B cell (primary cell): ENCODE results near the gene SAPCD2. TPM values are rescaled to one million over a fixed set of nuclear protein-coding genes. Genes with fewer than 3 reads are reported as not detected.

Experiments used
- ATAC-seq: fragments of 200-7000 bp; cut with Tn5 transposase; one replicate; pipeline ENCODE4 v1.10.0; 2021; ENCODE audit warnings: low read depth, mild to moderate bottlenecking, moderate number of reproducible peaks, moderate library complexity
- CTCF ChIA-PET: fragments of 350-600 bp; sonication (Branson Sonifier 250); formaldehyde crosslinking; loops from one replicate; lab custom pipeline; 2021; ENCODE audit warnings: antibody characterized with exemption, inconsistent platforms; lab: Charles Lee
- POLR2A ChIA-PET: fragments of 350-600 bp; sonication (Branson Sonifier 250); formaldehyde crosslinking; loops from one replicate; lab custom pipeline; 2021; ENCODE audit warnings: antibody characterized with exemption; lab: Charles Lee
- DNase-seq: peaks from one replicate; pipeline ENCODE4 v3.0.0; 2013
- H2AFZ ChIP-seq: 2 replicates; pipeline ENCODE4 v1.6.1; 2012; ENCODE audit warnings: mild to moderate bottlenecking, low read depth, low read length; ENCODE audit not compliant: insufficient read depth, poor library complexity, severe bottlenecking
- H3K27ac ChIP-seq, 2 donors: 1 replicate in 1 of 2; 2 replicates in 1 of 2; pipeline ENCODE4 v1.5.1; 2012 to 2013; ENCODE audit warnings: low read length in 2 of 2, mild to moderate bottlenecking in 2 of 2, moderate library complexity in 1 of 2
- H3K27me3 ChIP-seq, 4 experiments: fragments of 200-600 bp in 1 of 4; sonication (generic) in 1 of 4; replicated peaks in 1 of 4; 1 replicate in 2 of 4; 2 replicates in 2 of 4; pipeline versions ENCODE4 v1.6.1 to v1.7.0; 2013 to 2016; ENCODE audit warnings: low read length in 3 of 4, mild to moderate bottlenecking in 2 of 4, mixed read lengths in 1 of 4, moderate library complexity in 1 of 4; ENCODE audit not compliant: insufficient read depth in 4 of 4, control insufficient read depth in 3 of 4; ENCODE audit errors: control extremely low read depth in 1 of 4
- H3K36me3 ChIP-seq, 2 experiments: replicated peaks in 1 of 2; 1 replicate in 1 of 2; 2 replicates in 1 of 2; pipeline versions ENCODE4 v1.6.1 to v1.7.1; 2013; ENCODE audit warnings: low read length in 1 of 2; ENCODE audit not compliant: insufficient read depth in 2 of 2, control insufficient read depth in 1 of 2; ENCODE audit errors: control extremely low read depth in 1 of 2, extremely low read depth in 1 of 2
- H3K4me1 ChIP-seq, 2 donors: fragments of 200-600 bp in 1 of 2; sonication (generic) in 1 of 2; 1 replicate in 1 of 2; 2 replicates in 1 of 2; pipeline versions ENCODE4 v1.5.1 to v1.6.1; 2013 to 2017; ENCODE audit warnings: low read length in 2 of 2; ENCODE audit not compliant: control insufficient read depth in 2 of 2, insufficient read depth in 2 of 2
- H3K4me2 ChIP-seq: replicated peaks from 2 replicates; pipeline ENCODE3; 2012; ENCODE audit warnings: mild to moderate bottlenecking, low read depth, low read length; ENCODE audit not compliant: poor library complexity, severe bottlenecking
- H3K4me3 ChIP-seq, 5 experiments: fragments of 200-600 bp in 1 of 5; sonication (generic) in 1 of 5; 1 replicate in 3 of 5; 2 replicates in 2 of 5; pipeline versions ENCODE4 v1.5.1 to v1.7.0; 2011 to 2016; ENCODE audit warnings: low read length in 4 of 5, mild to moderate bottlenecking in 4 of 5, low read depth in 2 of 5, control low read depth in 1 of 5, moderate library complexity in 1 of 5; ENCODE audit not compliant: insufficient read depth in 1 of 5; ENCODE audit errors: control extremely low read depth in 1 of 5, extremely low read depth in 1 of 5
- H3K79me2 ChIP-seq: fragments of 200-600 bp; sonication (generic); one replicate; pipeline ENCODE4 v1.6.0; 2016; ENCODE audit warnings: low read length; ENCODE audit not compliant: control insufficient read depth, insufficient read depth
- H3K9ac ChIP-seq: fragments of 200-600 bp; sonication (generic); 2 replicates; pipeline ENCODE4 v1.6.1; 2017; ENCODE audit warnings: mild to moderate bottlenecking, low read length, moderate library complexity
- H3K9me3 ChIP-seq, 3 donors: one replicate each; pipeline versions ENCODE4 v1.6.1 to v1.7.1; 2013; ENCODE audit warnings: low read length in 2 of 3; ENCODE audit not compliant: control insufficient read depth in 2 of 3, insufficient read depth in 1 of 3; ENCODE audit errors: control extremely low read depth in 1 of 3
- H4K20me1 ChIP-seq: 2 replicates; pipeline ENCODE4 v1.6.0; 2012; ENCODE audit warnings: mild to moderate bottlenecking, low read length; ENCODE audit not compliant: insufficient read depth, control insufficient read depth, poor library complexity, severe bottlenecking
- H3K27ac Mint-ChIP-seq: one replicate; pipeline ENCODE4 v1.8.0; 2021; ENCODE audit warnings: mixed read lengths
- H3K27me3 Mint-ChIP-seq: one replicate; pipeline ENCODE4 v1.8.0; 2021; ENCODE audit warnings: mixed read lengths
- H3K4me1 Mint-ChIP-seq: one replicate; pipeline ENCODE4 v1.8.0; 2021; ENCODE audit warnings: mixed read lengths
- H3K4me3 Mint-ChIP-seq: one replicate; pipeline ENCODE4 v1.8.0; 2021; ENCODE audit warnings: mixed read lengths
- H3K9me3 Mint-ChIP-seq: one replicate; pipeline ENCODE4 v1.8.0; 2022; ENCODE audit warnings: mixed read lengths; ENCODE audit not compliant: insufficient read depth
- CTCF ChIP-seq: fragments of 200-600 bp; IDR thresholded peaks from one replicate; pipeline ENCODE4 v1.8.0; 2022; ENCODE audit warnings: antibody characterized with exemption, mild to moderate bottlenecking
- EZH2 ChIP-seq: IDR thresholded peaks from 2 replicates; pipeline ENCODE4 v1.6.1; 2012; ENCODE audit warnings: borderline replicate concordance, low read depth, mild to moderate bottlenecking, moderate library complexity, low read length; ENCODE audit not compliant: insufficient read depth, poor library complexity, severe bottlenecking
- WGBS: methylation state at CpG from one replicate; pipeline ENCODE4 v1.1.5; 2013; ENCODE audit warnings: missing lambda C conversion rate; ENCODE audit not compliant: insufficient coverage; 5-methylcytosine and 5-hydroxymethylcytosine counted together
- intact Hi-C: fragments of 100-400 bp; cut with micrococcal nuclease; formaldehyde crosslinking; loops from one replicate; pipeline ENCODE4 v1.10.0; 2022
- polyA plus RNA-seq: library from polyadenylated mRNA; depleted of rRNA; stranded (reverse); fragments of >200 nt; gene quantifications from 2 replicates; pipeline ENCODE4 v1.2.3, GENCODE V29; 2012
- total RNA-seq, 2 donors: library from RNA; stranded (reverse); fragments of 120-200 nt in 1 of 2; gene quantifications; 1 replicate in 1 of 2; 2 replicates in 1 of 2; pipeline versions ENCODE4 v1.2.3 to v1.2.4, GENCODE V29; 2013 to 2022

The SAPCD2 gene
- total and polyA plus RNA-seq, 2 donors (not counting 1 experiment from before 2014, with no cell fraction given): 0.39 to 0.69 TPM

- Histone ChIP-seq H2AFZ (no peak overlapping the region), H3K27me3 (peaks cover 0 to 15% (median 1%) of the 10 kb centered on the region in 4 experiments), H3K36me3 (no peaks in the 10 kb centered on the region), H3K27ac (no peak overlapping the region), H3K4me2 (peak overlapping the region; percentile 79), H3K79me2 (no peaks in the 10 kb centered on the region), H3K9ac (no peak overlapping the region), H3K9me3 (peaks cover 0 to 7% (median 0%) of the 10 kb centered on the region in 3 donors), H4K20me1 (peaks cover 8% of the 10 kb centered on the region), H3K4me1 (peaks cover 16 to 31% of the 10 kb centered on the region in 2 donors), H3K4me3 (peak overlapping the region in 2 of 5 experiments; percentile 15 to 47)
- peak overlapping the region; percentile 16 for H3K4me3 Mint-ChIP-seq
- H3K27ac Mint-ChIP-seq: no peak overlapping the region
- peaks cover 19% of the 10 kb centered on the region for H3K4me1 Mint-ChIP-seq
- POLR2A ChIA-PET: interaction anchor here (0.6 to 2.4 kb wide), 4 partner anchors 16 to 158 kb away, joined by 3 to 19 read pairs (median 8); partner anchors contain the start of genes MAN1B1 and RNF224
- H3K27me3 Mint-ChIP-seq: peaks cover 3% of the 10 kb centered on the region
- no peak for DNase-seq
- intact Hi-C loops: loop anchor here (1.0 to 5.0 kb wide), 3 partner anchors 17 to 131 kb away; partner anchors contain the start of genes FUT7, MAN1B1 and TPRN
- CTCF ChIA-PET: interaction anchor here (0.5 to 6.7 kb wide), 11 partner anchors 10 to 227 kb away, joined by 3 to 49 read pairs (median 5); partner anchors contain the start of genes ABCA2, AJM1, MAN1B1 and NPDC1
- no peak for TF ChIP-seq CTCF
- TF ChIP-seq EZH2: no peak
- no peak for ATAC-seq
- H3K9me3 Mint-ChIP-seq: no peaks in the 10 kb centered on the region
- WGBS: 6% methylated on average over 52 of the region's 52 CpGs
These were observed 757 bp downstream of the SAPCD2 start for GRCh38 chr9:137069508-137070091.
